ENCODE results near the gene CNIH3. TPM values are rescaled to one million over a fixed set of nuclear protein-coding genes. Genes with fewer than 3 reads are reported as not detected.

CNIH3 gene
- total and polyA plus RNA-seq, 10 of the 15 experiments (the other 5 are each of a cell fraction or from before 2014, with no cell fraction given), result 0.77 to 5.8 (median 1.8) TPM

GRCh38 chr1:224747578-224747977 is 131.5 kb downstream of the CNIH3 start:
- Histone ChIP-seq H3K9ac (ENCODE audit: control insufficient read depth, insufficient read depth, low read length) (no peak overlapping the region), H4K20me1 (ENCODE audit: control insufficient read depth, insufficient read depth) (no peaks in the 10 kb centered on the region), H3K36me3 (ENCODE audit: control insufficient read depth in 2 of 2, insufficient read depth in 2 of 2, low read length in 1 of 2) (no peaks in the 10 kb centered on the region), H2AFZ (ENCODE audit: control insufficient read depth, low read depth, low read length) (no peak overlapping the region), H3K9me3 (replicated peaks; ENCODE audit: control insufficient read depth, insufficient read depth, low read length) (no peaks in the 10 kb centered on the region; the same call in 1 of the 3 replicates), H3K79me2 (ENCODE audit: control insufficient read depth, insufficient read depth, low read length) (no peaks in the 10 kb centered on the region), H3K27ac (ENCODE audit: control insufficient read depth, insufficient read depth) (no peak overlapping the region), H3K4me1 (ENCODE audit: control insufficient read depth, insufficient read depth, low read length) (peaks cover 53% of the 10 kb centered on the region), H3K27me3 (replicated peaks in 1 of 2; ENCODE audit: control insufficient read depth in 2 of 2, insufficient read depth in 2 of 2, low read length in 1 of 2) (no peaks in the 10 kb centered on the region), H3K4me3 (no peak overlapping the region), H3K4me2 (ENCODE audit: control insufficient read depth, insufficient read depth) (no peak overlapping the region)
- no peak for FAIRE-seq
- 43% methylated on average over 4 of the region's 4 CpGs for WGBS (ENCODE audit: insufficient coverage, insufficient replicate concordance, low lambda C conversion rate, missing lambda C conversion rate)
- in situ Hi-C loops (cut with MboI) (no loop called here), intact Hi-C loops (cut with micrococcal nuclease; ENCODE audit: unreplicated experiment) (loop anchor here (5.0 kb wide), 1 partner anchor 35 kb away; no protein-coding TSS in a partner anchor)
- no TSS peak for BruUV-seq (replicated peaks)
- RAD21 ChIA-PET (ENCODE audit: unreplicated experiment), result interaction anchor here (1.0 to 13.1 kb wide), 6 partner anchors 11 to 134 kb away, joined by 4 to 174 read pairs (median 5); no protein-coding TSS in a partner anchor
- CTCF ChIA-PET, result interaction anchor here (2.9 to 4.3 kb wide), 4 partner anchors 11 to 104 kb away, joined by 7 to 28 read pairs (median 17); no protein-coding TSS in a partner anchor
- POLR2A ChIA-PET, result interaction anchor here (0.6 to 5.2 kb wide), 4 partner anchors 8 to 148 kb away, joined by 3 to 34 read pairs (median 10); no protein-coding TSS in a partner anchor
- SMC1A ChIA-PET (ENCODE audit: uncharacterized antibody, unreplicated experiment), result interaction anchor here (1.0 to 8.5 kb wide), 10 partner anchors 11 to 104 kb away, joined by 3 to 135 read pairs (median 10); no protein-coding TSS in a partner anchor
- ATAC-seq, result peak; percentile 45
- no peak for DNase-seq (ENCODE audit: low read depth, low spot score)
- TF ChIP-seq GATAD2B (conservative IDR thresholded peaks at IDR 0.05; ENCODE audit: low read depth), result no peak
- TF ChIP-seq YBX1 (IDR thresholded peaks at IDR 0.05), result no peak
- peak; percentile 23; the same call in 1 of the 2 replicates for TF ChIP-seq NFYB (IDR thresholded peaks at IDR 0.05; ENCODE audit: insufficient read depth, low read depth, low read length)
- TF ChIP-seq PKNOX1 (IDR thresholded peaks at IDR 0.05), result peak; percentile 55; the same call in 1 of the 2 replicates

DNA sequence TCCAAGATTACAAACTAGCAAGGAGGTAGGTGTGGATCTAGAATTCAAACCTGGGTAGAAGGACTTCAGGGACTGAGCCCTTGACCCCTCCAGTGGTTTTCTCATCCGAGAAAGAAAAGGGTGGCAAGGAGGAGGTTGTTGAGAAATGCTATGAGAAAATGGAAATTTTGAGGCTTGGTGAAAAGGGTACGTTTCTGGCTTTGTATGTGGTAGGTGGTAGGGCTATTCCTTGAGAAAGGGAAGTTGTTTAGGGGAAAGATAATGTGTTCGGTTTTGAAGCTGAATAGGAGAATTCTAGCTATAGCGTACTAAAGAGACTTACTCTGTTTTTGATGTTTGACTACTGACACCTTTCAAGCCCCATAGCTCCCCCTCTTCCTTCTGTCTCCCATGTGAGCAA is 133.8 kb downstream of the CNIH3 start:
- no peak for ATAC-seq
- CTCF ChIA-PET, result interaction anchor here (1.1 to 3.9 kb wide), 8 partner anchors 9 to 101 kb away, joined by 3 to 21 read pairs (median 7); no protein-coding TSS in a partner anchor
- TF ChIP-seq RAD51 (IDR thresholded peaks at IDR 0.05) (no peak), MLLT1 (IDR thresholded peaks at IDR 0.05) (no peak), YY1 (IDR thresholded peaks at IDR 0.05; ENCODE audit: low read depth, low read length) (no peak), PAX5 (IDR thresholded peaks at IDR 0.05; ENCODE audit: borderline replicate concordance, low read depth, low read length) (no peak), NFYB (IDR thresholded peaks at IDR 0.05; ENCODE audit: insufficient read depth, low read depth, low read length) (no peak), WRNIP1 (IDR thresholded peaks at IDR 0.05; ENCODE audit: borderline replicate concordance, low read depth, low read length) (no peak), MXI1 (IDR thresholded peaks at IDR 0.05; ENCODE audit: low read depth, low read length) (no peak), MEF2B (IDR thresholded peaks at IDR 0.05; ENCODE audit: partially characterized antibody, poor library complexity, severe bottlenecking) (no peak), CBX5 (IDR thresholded peaks at IDR 0.05; ENCODE audit: low read depth) (no peak), KDM1A (IDR thresholded peaks at IDR 0.05; ENCODE audit: borderline replicate concordance) (no peak), RBBP5 (conservative IDR thresholded peaks at IDR 0.05) (no peak), ESRRA (IDR thresholded peaks at IDR 0.05; ENCODE audit: low read length) (no peak)

More for the DNA sequence above, 133.8 kb downstream of the CNIH3 start:
- no peak overlapping the region for H3K4me3 ChIP-seq
- FAIRE-seq, result no peak
- ChIA-PET POLR2A (interaction anchor here (1.2 to 1.3 kb wide), 3 partner anchors 14 to 36 kb away, joined by 3 to 5 read pairs (median 3); no protein-coding TSS in a partner anchor), RAD21 (ENCODE audit: unreplicated experiment) (interaction anchor here (0.7 to 13.1 kb wide), 2 partner anchors 13 to 32 kb away, joined by 4 to 174 read pairs; no protein-coding TSS in a partner anchor), SMC1A (ENCODE audit: uncharacterized antibody, unreplicated experiment) (interaction anchor here (1.0 to 8.5 kb wide), 8 partner anchors 10 to 101 kb away, joined by 3 to 135 read pairs (median 9); no protein-coding TSS in a partner anchor)
- H3K79me2 ChIP-seq (ENCODE audit: control insufficient read depth, insufficient read depth, low read length), result no peaks in the 10 kb centered on the region
- no peak for DNase-seq (ENCODE audit: low read depth, low spot score)
- WGBS (ENCODE audit: insufficient coverage, insufficient replicate concordance, low lambda C conversion rate, missing lambda C conversion rate), result 36% methylated on average over 4 of the region's 4 CpGs
- H2AFZ ChIP-seq (ENCODE audit: control insufficient read depth, low read depth, low read length), result no peak overlapping the region
- no peaks in the 10 kb centered on the region for H3K36me3 ChIP-seq (ENCODE audit: control insufficient read depth in 2 of 2, insufficient read depth in 2 of 2, low read length in 1 of 2)
- no TSS peak for BruUV-seq (replicated peaks)
- H3K27ac ChIP-seq (ENCODE audit: control insufficient read depth, insufficient read depth), result no peak overlapping the region
- H3K9me3 ChIP-seq (replicated peaks; ENCODE audit: control insufficient read depth, insufficient read depth, low read length), result no peaks in the 10 kb centered on the region; the same call in 1 of the 3 replicates
- intact Hi-C loops (cut with micrococcal nuclease; ENCODE audit: unreplicated experiment), result loop anchor here (5.0 kb wide), 1 partner anchor 32 kb away; no protein-coding TSS in a partner anchor
- in situ Hi-C loops (cut with MboI), result no loop called here
- H3K4me2 ChIP-seq (ENCODE audit: control insufficient read depth, insufficient read depth), result no peak overlapping the region
- no peaks in the 10 kb centered on the region for H3K27me3 ChIP-seq (replicated peaks in 1 of 2; ENCODE audit: control insufficient read depth in 2 of 2, insufficient read depth in 2 of 2, low read length in 1 of 2)
- peaks cover 63% of the 10 kb centered on the region for H3K4me1 ChIP-seq (ENCODE audit: control insufficient read depth, insufficient read depth, low read length)
- no peaks in the 10 kb centered on the region for H4K20me1 ChIP-seq (ENCODE audit: control insufficient read depth, insufficient read depth)
- H3K9ac ChIP-seq (ENCODE audit: control insufficient read depth, insufficient read depth, low read length), result no peak overlapping the region

Data from GM12878 (cell line).